HCT116 (cell line): ENCODE measurements around the gene SH2D6. TPM values are rescaled to one million over a fixed set of nuclear protein-coding genes. Genes with fewer than 3 reads are reported as not detected.

ENCODE experiments used
- ATAC-seq: fragments of 200-7000 bp; cut with Tn5 transposase; 2 replicates; pipeline ENCODE4 v1.9.1; 2020; ENCODE audit warnings: mild to moderate bottlenecking, moderate library complexity
- BruUV-seq: library from RNA; stranded (reverse); fragments of 400-500 nt; replicated peaks from 2 replicates; lab custom pipeline; 2021; lab: Mats Ljungman, UMichigan
- CTCF ChIA-PET: fragments of 300-600 bp; sonication (Branson Sonifier 250); formaldehyde crosslinking; loops from one replicate; lab custom pipeline; 2021; ENCODE audit warnings: antibody characterized with exemption; lab: Charles Lee
- POLR2A ChIA-PET: fragments of 300-600, 350-600 bp; sonication (Branson Sonifier 250); formaldehyde crosslinking; loops from one replicate; lab custom pipeline; 2021; ENCODE audit warnings: antibody characterized with exemption; lab: Charles Lee
- RAD21 ChIA-PET, 2 experiments: fragments of 300-600 bp; sonication (Branson Sonifier 250); formaldehyde crosslinking; loops; one replicate each; lab custom pipeline; 2023; ENCODE audit warnings: low total read pairs in 2 of 2; ENCODE audit not compliant: uncharacterized antibody in 2 of 2, unreplicated experiment in 2 of 2, low non-redundant PET in 1 of 2; lab: Charles Lee
- DNase-seq: peaks from one replicate; pipeline ENCODE4 v3.0.0-alpha.2; 2010; ENCODE audit warnings: low read depth, low spot score
- H2AFZ ChIP-seq: fragments of 200-600 bp; shearing (Covaris generic), sonication (generic); 2 replicates; pipeline ENCODE4 v1.6.1; 2017; ENCODE audit warnings: low read depth, mixed run types, mixed read lengths, antibody characterized with exemption, low read length; ENCODE audit not compliant: poor library complexity, severe bottlenecking
- H3K27ac ChIP-seq: 2 replicates; pipeline ENCODE4 v1.5.1; 2012; ENCODE audit warnings: low read depth, low read length
- H3K27me3 ChIP-seq: fragments of 200-600 bp; sonication (generic); 2 replicates; pipeline ENCODE4 v1.6.1; 2016; ENCODE audit warnings: mixed run types, low read length, mixed read lengths; ENCODE audit not compliant: insufficient read depth
- H3K36me3 ChIP-seq, 2 experiments: fragments of 200-500 bp in 1 of 2; fragments of 200-600 bp in 1 of 2; sonication (Bioruptor generic) in 1 of 2; sonication (generic) in 1 of 2; 2 replicates each; pipeline versions ENCODE4 v1.5.1 to v1.6.1; 2014 to 2016; ENCODE audit warnings: low read length in 2 of 2, inconsistent platforms in 1 of 2, mixed read lengths in 1 of 2, mixed run types in 1 of 2; ENCODE audit not compliant: insufficient read depth in 2 of 2, control insufficient read depth in 1 of 2
- H3K4me1 ChIP-seq, 2 experiments: fragments of 200-600 bp in 1 of 2; sonication (generic) in 1 of 2; 2 replicates each; pipeline versions ENCODE4 v1.5.1 to v1.6.1; 2012 to 2017; ENCODE audit warnings: low read length in 2 of 2, inconsistent platforms in 1 of 2, mild to moderate bottlenecking in 1 of 2, mixed read lengths in 1 of 2, mixed run types in 1 of 2, moderate library complexity in 1 of 2; ENCODE audit not compliant: insufficient read depth in 2 of 2, control insufficient read depth in 1 of 2
- H3K4me2 ChIP-seq: fragments of 200-600 bp; sonication (generic); 2 replicates; pipeline ENCODE4 v1.6.1; 2017; ENCODE audit warnings: mixed run types, low read length, mixed read lengths
- H3K4me3 ChIP-seq, 2 experiments: fragments of 200-600 bp in 1 of 2; sonication (generic) in 1 of 2; replicated peaks in 1 of 2; 2 replicates each; pipeline ENCODE4 v1.5.1; 2011 to 2016; ENCODE audit warnings: low read length in 2 of 2, control low read depth in 1 of 2, low read depth in 1 of 2, mild to moderate bottlenecking in 1 of 2, mixed read lengths in 1 of 2, mixed run types in 1 of 2
- H3K79me2 ChIP-seq: fragments of 200-600 bp; sonication (generic); 2 replicates; pipeline ENCODE4 v1.6.1; 2017; ENCODE audit warnings: mild to moderate bottlenecking, mixed run types, low read length, moderate library complexity, mixed read lengths; ENCODE audit not compliant: insufficient read depth
- H3K9ac ChIP-seq: fragments of 200-600 bp; sonication (generic); 2 replicates; pipeline ENCODE4 v1.6.1; 2016; ENCODE audit warnings: low read length, mixed read lengths
- H3K9me2 ChIP-seq: fragments of 200-600 bp; sonication (generic), shearing (Covaris generic); 2 replicates; pipeline ENCODE4 v1.6.1; 2017; ENCODE audit warnings: mixed run types, mild to moderate bottlenecking, moderate library complexity; ENCODE audit not compliant: insufficient read depth
- H3K9me3 ChIP-seq, 2 experiments: fragments of 200-500 bp in 1 of 2; fragments of 200-600 bp in 1 of 2; sonication (Bioruptor generic) in 1 of 2; sonication (generic) in 1 of 2; 2 replicates each; pipeline ENCODE4 v1.6.1; 2014 to 2017; ENCODE audit warnings: low read length in 2 of 2, mixed read lengths in 2 of 2, inconsistent platforms in 1 of 2, low read depth in 1 of 2, mild to moderate bottlenecking in 1 of 2, mixed run types in 1 of 2, moderate library complexity in 1 of 2; ENCODE audit not compliant: control insufficient read depth in 1 of 2, insufficient read depth in 1 of 2
- H4K20me1 ChIP-seq: fragments of 200-600 bp; sonication (generic), shearing (Covaris generic); 2 replicates; pipeline ENCODE4 v1.6.1; 2017; ENCODE audit warnings: mixed run types, mild to moderate bottlenecking, moderate library complexity; ENCODE audit not compliant: insufficient read depth
- CBX3 ChIP-seq: IDR thresholded peaks from 2 replicates; pipeline ENCODE4 v1.6.1; 2012; ENCODE audit warnings: low read depth
- EGR1 ChIP-seq: IDR thresholded peaks from 2 replicates; pipeline ENCODE4 v1.6.1; 2012; ENCODE audit warnings: low read depth
- JUND ChIP-seq: IDR thresholded peaks from 2 replicates; pipeline ENCODE4 v1.6.1; 2012
- POLR2A ChIP-seq: IDR thresholded peaks from 2 replicates; pipeline ENCODE4 v1.7.0; 2011; ENCODE audit warnings: borderline replicate concordance; ENCODE audit not compliant: insufficient read depth, insufficient read length; ENCODE audit errors: extremely low read depth
- POLR2AphosphoS5 ChIP-seq: IDR thresholded peaks from 2 replicates; pipeline ENCODE4 v1.6.1; 2011; ENCODE audit warnings: mild to moderate bottlenecking, low read depth, low read length, moderate library complexity
- RAD21 ChIP-seq: IDR thresholded peaks from 2 replicates; pipeline ENCODE4 v1.6.1; 2012; ENCODE audit warnings: low read depth, mild to moderate bottlenecking
- SIN3A ChIP-seq: IDR thresholded peaks from 2 replicates; pipeline ENCODE4 v1.6.1; 2012; ENCODE audit warnings: low read depth
- SRF ChIP-seq: IDR thresholded peaks from 2 replicates; pipeline ENCODE4 v1.6.1; 2012; ENCODE audit warnings: low read depth
- TCF7L2 ChIP-seq: IDR thresholded peaks from 2 replicates; pipeline ENCODE4 v1.7.0; 2011; ENCODE audit warnings: borderline replicate concordance, inconsistent platforms; ENCODE audit not compliant: insufficient read depth, insufficient read length; ENCODE audit errors: extremely low read depth
- ZFX ChIP-seq: fragments of 450-650 bp; IDR thresholded peaks from 2 replicates; pipeline ENCODE4 v1.6.1; 2017
- ZNF274 ChIP-seq: fragments of 200-500 bp; sonication (Bioruptor generic); IDR thresholded peaks from 2 replicates; pipeline ENCODE4 v1.6.1; 2014; ENCODE audit warnings: mild to moderate bottlenecking, low read depth, low read length, inconsistent platforms
- intact Hi-C: fragments of 100-400 bp; cut with micrococcal nuclease; formaldehyde crosslinking; loops from 2 replicates; pipeline ENCODE4 v1.10.0; 2022
- total RNA-seq: library from RNA; stranded (reverse); gene quantifications from one replicate; pipeline ENCODE4 v1.2.1, GENCODE V29; 2021; ENCODE audit not compliant: unreplicated experiment
- TF ChIP-seq, protein P1 (sequence below): IDR thresholded peaks from 2 replicates; pipeline ENCODE4 v1.6.1; 2012
- TF ChIP-seq, protein P2 (sequence below): IDR thresholded peaks from 2 replicates; pipeline ENCODE4 v1.6.1; 2011; ENCODE audit warnings: mild to moderate bottlenecking, low read length, moderate library complexity; ENCODE audit not compliant: insufficient replicate concordance; ENCODE audit errors: extremely low read depth

Gene SH2D6
- total RNA-seq, 1 experiment from 2014 or later, result 2.7 TPM

GRCh38 chr2:85411405-85411748 lies 7.1 kb upstream of the SH2D6 start (continued):
- TF ChIP-seq CBX3, result no peak
- no peak for TF ChIP-seq JUND
- no peak for TF ChIP-seq ZNF274
- TF ChIP-seq TCF7L2, result no peak

DNA sequence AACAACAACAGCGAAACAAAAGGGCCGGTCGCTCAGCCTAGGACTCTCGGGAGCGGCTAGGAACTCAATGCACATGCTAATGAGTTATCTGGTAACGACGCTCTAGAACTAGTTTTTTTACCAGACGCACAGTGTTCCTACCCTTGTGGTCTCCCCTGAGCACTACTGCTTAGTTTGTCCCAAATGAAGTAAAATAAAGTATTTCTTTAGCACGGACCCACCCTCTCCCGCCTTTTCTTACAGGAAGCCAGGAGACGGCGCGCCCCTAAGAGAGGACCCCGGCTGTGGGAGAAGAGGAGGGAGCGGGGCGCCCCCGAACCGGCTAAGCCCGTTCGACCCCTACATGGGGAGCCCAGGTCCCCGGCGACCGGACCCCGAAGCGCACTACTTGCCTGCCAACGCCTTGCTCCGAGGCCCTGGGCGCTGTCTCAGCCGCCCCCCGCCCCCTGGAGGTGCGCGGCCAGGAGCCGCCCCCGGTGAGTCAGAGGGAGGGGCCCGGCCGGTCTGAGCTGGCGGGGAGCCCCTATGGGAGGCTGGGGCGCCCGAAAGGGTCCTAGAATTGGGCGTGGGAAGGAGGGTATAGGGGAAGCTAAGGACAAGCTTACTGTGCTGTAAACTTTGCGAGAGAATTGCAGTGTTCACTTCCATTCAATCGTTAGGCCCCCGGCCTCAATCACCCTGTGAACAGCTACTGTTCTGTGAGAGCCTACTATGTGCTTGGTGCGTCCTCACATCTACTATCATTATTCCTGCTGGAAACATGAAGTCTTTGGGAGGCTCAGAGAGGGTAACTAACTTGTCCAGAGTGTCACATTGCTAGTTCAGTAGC lies 4.7 kb upstream of the SH2D6 start:
- H3K4me3 ChIP-seq, result peak overlapping the region; percentile 79 to 83
- DNase-seq (no peak), ATAC-seq (peak; percentile 53)
- H3K79me2 ChIP-seq, result peaks cover 41% of the 10 kb centered on the region
- RAD21 ChIA-PET, result no interaction called here
- no peaks in the 10 kb centered on the region for H3K9me2 ChIP-seq
- peak overlapping the region; percentile 86 for H3K9ac ChIP-seq
- BruUV-seq, result TSS peak; percentile 14
- no peaks in the 10 kb centered on the region for H3K36me3 ChIP-seq
- intact Hi-C loops, result loop anchor here (5.0 kb wide), 1 partner anchor 188 kb away; the partner anchor contains the start of gene TMEM150A
- CTCF ChIA-PET, result interaction anchor here (0.9 to 2.0 kb wide), 3 partner anchors 125 to 138 kb away, joined by 3 to 10 read pairs (median 4); partner anchors contain the start of gene MAT2A
- H3K4me2 ChIP-seq, result peak overlapping the region; percentile 92
- no peaks in the 10 kb centered on the region for H4K20me1 ChIP-seq
- no peak for TF ChIP-seq SIN3A
- TF ChIP-seq RAD21, result no peak
- TF ChIP-seq, protein P1, sequence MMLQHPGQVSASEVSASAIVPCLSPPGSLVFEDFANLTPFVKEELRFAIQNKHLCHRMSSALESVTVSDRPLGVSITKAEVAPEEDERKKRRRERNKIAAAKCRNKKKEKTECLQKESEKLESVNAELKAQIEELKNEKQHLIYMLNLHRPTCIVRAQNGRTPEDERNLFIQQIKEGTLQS, result no peak
- TF ChIP-seq POLR2AphosphoS5, result peak; percentile 94
- TF ChIP-seq POLR2A, result peak; percentile 46
- TF ChIP-seq, protein P2, sequence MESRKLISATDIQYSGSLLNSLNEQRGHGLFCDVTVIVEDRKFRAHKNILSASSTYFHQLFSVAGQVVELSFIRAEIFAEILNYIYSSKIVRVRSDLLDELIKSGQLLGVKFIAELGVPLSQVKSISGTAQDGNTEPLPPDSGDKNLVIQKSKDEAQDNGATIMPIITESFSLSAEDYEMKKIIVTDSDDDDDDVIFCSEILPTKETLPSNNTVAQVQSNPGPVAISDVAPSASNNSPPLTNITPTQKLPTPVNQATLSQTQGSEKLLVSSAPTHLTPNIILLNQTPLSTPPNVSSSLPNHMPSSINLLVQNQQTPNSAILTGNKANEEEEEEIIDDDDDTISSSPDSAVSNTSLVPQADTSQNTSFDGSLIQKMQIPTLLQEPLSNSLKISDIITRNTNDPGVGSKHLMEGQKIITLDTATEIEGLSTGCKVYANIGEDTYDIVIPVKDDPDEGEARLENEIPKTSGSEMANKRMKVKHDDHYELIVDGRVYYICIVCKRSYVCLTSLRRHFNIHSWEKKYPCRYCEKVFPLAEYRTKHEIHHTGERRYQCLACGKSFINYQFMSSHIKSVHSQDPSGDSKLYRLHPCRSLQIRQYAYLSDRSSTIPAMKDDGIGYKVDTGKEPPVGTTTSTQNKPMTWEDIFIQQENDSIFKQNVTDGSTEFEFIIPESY, result peak; percentile 4
- no peak for TF ChIP-seq SRF
- TF ChIP-seq EGR1, result no peak
- TF ChIP-seq ZFX, result no peak
- TF ChIP-seq TCF7L2, result peak; percentile 9
- no peaks in the 10 kb centered on the region for H3K27me3 ChIP-seq
- peaks cover 44 to 70% of the 10 kb centered on the region in 2 experiments for H3K4me1 ChIP-seq
- H3K27ac ChIP-seq, result peak overlapping the region; percentile 81
- POLR2A ChIA-PET, result interaction anchor here (0.8 to 2.3 kb wide), 9 partner anchors 60 to 198 kb away, joined by 3 to 6 read pairs (median 3); partner anchors contain the start of genes C2orf68, ELMOD3, GGCX and MAT2A
- H3K9me3 ChIP-seq, result no peaks in the 10 kb centered on the region
- H2AFZ ChIP-seq, result peak overlapping the region; percentile 6
